Natural killer cell treated with Interleukin-12 subunit alpha and Interleukin-12 subunit beta and Interleukin-15 and Interleukin-18, amount 100 ng/mL, for 72 hours (primary cell): ENCODE measurements around the gene AKAP13. TPM values are rescaled to one million over a fixed set of nuclear protein-coding genes. Genes with fewer than 3 reads are reported as not detected.
A peak's percentile ranks its signal among the peaks of the same experiment; 100 is the strongest.

Experiments
- ATAC-seq, 2 donors: fragments of 150-1000 bp; cut with Tn5 transposase in 1 of 2; sonication (Bioruptor Pico), chemical (Tn5 transposase) in 1 of 2; 2 replicates each; pipeline ENCODE4 v1.10.0; 2021
- DNase-seq: peaks from one replicate; pipeline ENCODE4 v3.0.0; 2022; ENCODE audit warnings: low spot score
- H3K27ac Mint-ChIP-seq, 2 donors: 1 replicate in 1 of 2; 2 replicates in 1 of 2; pipeline ENCODE4 v1.8.0; 2022; ENCODE audit warnings: mixed read lengths in 2 of 2, mild to moderate bottlenecking in 1 of 2, moderate library complexity in 1 of 2
- H3K27me3 Mint-ChIP-seq, 2 donors: 1 replicate in 1 of 2; 2 replicates in 1 of 2; pipeline ENCODE4 v1.8.0; 2022; ENCODE audit warnings: mixed read lengths in 2 of 2
- H3K36me3 Mint-ChIP-seq: one replicate; pipeline ENCODE4 v1.8.0; 2022; ENCODE audit warnings: mixed read lengths
- H3K4me1 Mint-ChIP-seq, 2 donors: 1 replicate in 1 of 2; 2 replicates in 1 of 2; pipeline ENCODE4 v1.8.0; 2022; ENCODE audit warnings: low read depth in 2 of 2, mixed read lengths in 2 of 2, mild to moderate bottlenecking in 1 of 2
- H3K4me3 Mint-ChIP-seq: one replicate; pipeline ENCODE4 v1.8.0; 2022; ENCODE audit warnings: mixed read lengths
- H3K9me3 Mint-ChIP-seq: 2 replicates; pipeline ENCODE4 v1.8.0; 2022; ENCODE audit warnings: mixed read lengths
- total RNA-seq, 2 donors: library from RNA; stranded (reverse); gene quantifications; one replicate each; pipeline ENCODE4 v1.2.3, GENCODE V29; 2022

Gene AKAP13
- total RNA-seq, 2 donors from 2014 or later: 142 to 176 TPM

- H3K36me3 Mint-ChIP-seq: no peaks in the 10 kb centered on the region
- no peaks in the 10 kb centered on the region for H3K27me3 Mint-ChIP-seq
- no peak for DNase-seq
- H3K4me3 Mint-ChIP-seq: no peak overlapping the region
- peaks cover 8 to 12% of the 10 kb centered on the region in 2 donors for H3K4me1 Mint-ChIP-seq
- ATAC-seq: no peak
- no peaks in the 10 kb centered on the region for H3K9me3 Mint-ChIP-seq
- H3K27ac Mint-ChIP-seq: no peak overlapping the region
Measured at GRCh38 chr15:85495544-85495943, 115.1 kb downstream of the AKAP13 start.

- DNase-seq (no peak), ATAC-seq (no peak)
- Mint-ChIP-seq H3K4me3 (no peak overlapping the region), H3K9me3 (no peaks in the 10 kb centered on the region), H3K4me1 (peaks cover 8 to 11% of the 10 kb centered on the region in 2 donors), H3K27ac (no peak overlapping the region), H3K36me3 (no peaks in the 10 kb centered on the region), H3K27me3 (no peaks in the 10 kb centered on the region)
Measured at GRCh38 chr15:85496151-85496550, 115.7 kb downstream of the AKAP13 start.

- Mint-ChIP-seq H3K36me3 (no peaks in the 10 kb centered on the region), H3K27ac (peak overlapping the region in 1 of 2 donors; percentile 4), H3K4me3 (no peak overlapping the region), H3K4me1 (peaks cover 8 to 14% of the 10 kb centered on the region in 2 donors), H3K9me3 (no peaks in the 10 kb centered on the region), H3K27me3 (no peaks in the 10 kb centered on the region)
- ATAC-seq (no peak), DNase-seq (no peak)
Measured at GRCh38 chr15:85496551-85497171, 116.3 kb downstream of the AKAP13 start.

GRCh38 chr15:85497172-85497569, 116.8 kb downstream of the AKAP13 start:
- no peaks in the 10 kb centered on the region for H3K27me3 Mint-ChIP-seq
- DNase-seq: no peak
- ATAC-seq: no peak
- peak overlapping the region in 1 of 2 donors; percentile 4 for H3K27ac Mint-ChIP-seq
- H3K9me3 Mint-ChIP-seq: no peaks in the 10 kb centered on the region
- H3K4me1 Mint-ChIP-seq: peaks cover 8 to 17% of the 10 kb centered on the region in 2 donors
- no peak overlapping the region for H3K4me3 Mint-ChIP-seq
- no peaks in the 10 kb centered on the region for H3K36me3 Mint-ChIP-seq

- Mint-ChIP-seq H3K9me3 (no peaks in the 10 kb centered on the region), H3K4me3 (no peak overlapping the region), H3K27me3 (no peaks in the 10 kb centered on the region), H3K36me3 (no peaks in the 10 kb centered on the region), H3K4me1 (peaks cover 8 to 18% of the 10 kb centered on the region in 2 donors), H3K27ac (no peak overlapping the region)
- DNase-seq: no peak
- no peak for ATAC-seq
Measured at GRCh38 chr15:85498471-85498870, 118.1 kb downstream of the AKAP13 start.

GRCh38 chr15:85499371-85499887, 119.0 kb downstream of the AKAP13 start:
- Mint-ChIP-seq H3K4me1 (peaks cover 8 to 25% of the 10 kb centered on the region in 2 donors), H3K4me3 (no peak overlapping the region), H3K27me3 (no peaks in the 10 kb centered on the region), H3K36me3 (no peaks in the 10 kb centered on the region), H3K27ac (no peak overlapping the region), H3K9me3 (no peaks in the 10 kb centered on the region)
- DNase-seq (no peak), ATAC-seq (no peak)

- no peak for DNase-seq
- Mint-ChIP-seq H3K27ac (no peak overlapping the region), H3K4me3 (no peak overlapping the region), H3K4me1 (peaks cover 13 to 31% of the 10 kb centered on the region in 2 donors), H3K36me3 (no peaks in the 10 kb centered on the region), H3K9me3 (no peaks in the 10 kb centered on the region), H3K27me3 (no peaks in the 10 kb centered on the region)
- no peak for ATAC-seq
Measured at GRCh38 chr15:85500060-85500708, 119.8 kb downstream of the AKAP13 start.

GRCh38 chr15:85500729-85501128, 120.3 kb downstream of the AKAP13 start:
- Mint-ChIP-seq H3K27me3 (no peaks in the 10 kb centered on the region), H3K4me3 (no peak overlapping the region), H3K4me1 (peaks cover 13 to 32% of the 10 kb centered on the region in 2 donors), H3K36me3 (no peaks in the 10 kb centered on the region), H3K27ac (no peak overlapping the region), H3K9me3 (no peaks in the 10 kb centered on the region)
- DNase-seq (no peak), ATAC-seq (no peak)

GRCh38 chr15:85501574-85501973, 121.2 kb downstream of the AKAP13 start:
- ATAC-seq (no peak), DNase-seq (no peak)
- H3K36me3 Mint-ChIP-seq: no peaks in the 10 kb centered on the region
- peak overlapping the region in 1 of 2 donors; percentile 22 for H3K27ac Mint-ChIP-seq
- no peak overlapping the region for H3K4me3 Mint-ChIP-seq
- peaks cover 13 to 32% of the 10 kb centered on the region in 2 donors for H3K4me1 Mint-ChIP-seq
- H3K9me3 Mint-ChIP-seq: no peaks in the 10 kb centered on the region
- H3K27me3 Mint-ChIP-seq: no peaks in the 10 kb centered on the region

GRCh38 chr15:85503151-85503799, 122.9 kb downstream of the AKAP13 start:
- no peak overlapping the region for H3K4me3 Mint-ChIP-seq

GRCh38 chr15:85504749-85505676, 124.6 kb downstream of the AKAP13 start:
- peaks cover 7 to 26% of the 10 kb centered on the region in 2 donors for H3K4me1 Mint-ChIP-seq
- ATAC-seq (peak in 1 of 2 donors; percentile 48), DNase-seq (no peak)
- no peak overlapping the region for H3K4me3 Mint-ChIP-seq
- no peaks in the 10 kb centered on the region for H3K9me3 Mint-ChIP-seq
- no peaks in the 10 kb centered on the region for H3K27me3 Mint-ChIP-seq
- no peaks in the 10 kb centered on the region for H3K36me3 Mint-ChIP-seq
- peak overlapping the region in 1 of 2 donors; percentile 76 for H3K27ac Mint-ChIP-seq

More at GRCh38 chr15:85503151-85503799, 122.9 kb downstream of the AKAP13 start:
- Mint-ChIP-seq H3K9me3 (no peaks in the 10 kb centered on the region), H3K27me3 (no peaks in the 10 kb centered on the region), H3K4me1 (peaks cover 5 to 21% of the 10 kb centered on the region in 2 donors), H3K36me3 (no peaks in the 10 kb centered on the region), H3K27ac (peak overlapping the region in 1 of 2 donors; percentile 32)
- no peak for DNase-seq
- no peak for ATAC-seq

- no peak for ATAC-seq
- no peak for DNase-seq
- Mint-ChIP-seq H3K9me3 (no peaks in the 10 kb centered on the region), H3K4me1 (peaks cover 7 to 22% of the 10 kb centered on the region in 2 donors), H3K4me3 (no peak overlapping the region), H3K27ac (no peak overlapping the region), H3K36me3 (no peaks in the 10 kb centered on the region), H3K27me3 (no peaks in the 10 kb centered on the region)
Measured at GRCh38 chr15:85507114-85507513, 126.7 kb downstream of the AKAP13 start.

GRCh38 chr15:85509973-85510372, 129.6 kb downstream of the AKAP13 start:
- Mint-ChIP-seq H3K4me3 (no peak overlapping the region), H3K27ac (no peak overlapping the region), H3K9me3 (no peaks in the 10 kb centered on the region), H3K27me3 (no peaks in the 10 kb centered on the region), H3K36me3 (no peaks in the 10 kb centered on the region), H3K4me1 (peaks cover 7 to 20% of the 10 kb centered on the region in 2 donors)
- ATAC-seq (no peak), DNase-seq (no peak)
